Transverse colon (tissue), 4 donors: ENCODE measurements around the gene USP24. TPM values are rescaled to one million over a fixed set of nuclear protein-coding genes. Genes with fewer than 3 reads are reported as not detected.

Experiments used
- DNase-seq: peaks from one replicate; pipeline ENCODE4 v3.0.0-alpha.2; 2019
- H3K27ac ChIP-seq, 4 donors: fragments of 200-600 bp; sonication (generic); 2 replicates each; pipeline ENCODE4 v1.5.1; 2016 to 2018; ENCODE audit warnings: inconsistent platforms in 4 of 4
- H3K27me3 ChIP-seq: fragments of 200-600 bp; sonication (generic); 2 replicates; pipeline ENCODE4 v1.5.1; 2017; ENCODE audit warnings: inconsistent platforms
- H3K36me3 ChIP-seq, 4 donors: fragments of 200-600 bp; sonication (generic); 2 replicates each; pipeline ENCODE4 v1.5.1; 2017 to 2019; ENCODE audit warnings: inconsistent platforms in 4 of 4
- H3K4me1 ChIP-seq, 4 donors: fragments of 200-600 bp; sonication (generic); 2 replicates each; pipeline ENCODE4 v1.5.1; 2017 to 2020; ENCODE audit warnings: inconsistent platforms in 4 of 4
- H3K4me3 ChIP-seq, 4 donors: fragments of 200-600 bp; sonication (generic); 1 replicate in 1 of 4; 2 replicates in 3 of 4; pipeline versions ENCODE4 v1.5.1 to v1.6.1; 2017 to 2019; ENCODE audit warnings: inconsistent platforms in 4 of 4
- H3K9me3 ChIP-seq, 2 donors: fragments of 200-600 bp; sonication (generic); 2 replicates each; pipeline ENCODE4 v1.5.1; 2017 to 2019; ENCODE audit warnings: inconsistent platforms in 2 of 2
- EP300 ChIP-seq: sonication (generic); formaldehyde crosslinking; IDR thresholded peaks from one replicate; pipeline ENCODE4 v1.6.1; 2017; ENCODE audit warnings: antibody characterized with exemption, low read depth
- POLR2A ChIP-seq: fragments of 450-650 bp; IDR thresholded peaks from one replicate; pipeline ENCODE4 v1.6.1; 2016; ENCODE audit warnings: antibody characterized with exemption, mild to moderate bottlenecking, moderate library complexity
- POLR2AphosphoS5 ChIP-seq, 3 donors: sonication (generic); formaldehyde crosslinking; IDR thresholded peaks; one replicate each; pipeline ENCODE4 v1.6.1; 2016; ENCODE audit warnings: antibody characterized with exemption in 3 of 3
- WGBS, 2 donors: methylation state at CpG; one replicate each; pipeline ENCODE4 v1.1.5; 2018; ENCODE audit warnings: low coverage in 1 of 2; 5-methylcytosine and 5-hydroxymethylcytosine counted together
- in situ Hi-C, 4 donors: fragments of 200-750 bp; cut with MboI; loops; one replicate each; pipeline versions ENCODE4 v1.15.0 to v1.15.1; 2017; ENCODE audit warnings: low sequenced_read_pairs in 3 of 4, low pct_ligation_motif_present in 1 of 4, low pct_unique_long_range_greater_than_20kb in 1 of 4
- intact Hi-C: fragments of 100-400 bp; cut with DNase I; formaldehyde crosslinking; loops from one replicate; pipeline ENCODE4 v1.15.1; 2023; ENCODE audit warnings: low total_unique reads
- total RNA-seq, 4 donors: library from RNA; depleted of rRNA; stranded (reverse); fragments of >200 nt; gene quantifications; one replicate each; pipeline ENCODE4 v1.1.0, GENCODE V29; 2016
- TF ChIP-seq, protein P1 (sequence below), 5 experiments: fragments of 200-600 bp in 3 of 5; fragments of 450-650 bp in 2 of 5; sonication (generic) in 3 of 5; IDR thresholded peaks; 1 replicate in 2 of 5; 2 replicates in 3 of 5; pipeline ENCODE4 v1.5.1; 2016 to 2017; ENCODE audit warnings: antibody characterized with exemption in 5 of 5, inconsistent platforms in 3 of 5, mild to moderate bottlenecking in 2 of 5, moderate library complexity in 1 of 5

USP24 gene
- total RNA-seq, 4 donors from 2014 or later, result 30.7 to 79.4 (median 48.9) TPM

DNA sequence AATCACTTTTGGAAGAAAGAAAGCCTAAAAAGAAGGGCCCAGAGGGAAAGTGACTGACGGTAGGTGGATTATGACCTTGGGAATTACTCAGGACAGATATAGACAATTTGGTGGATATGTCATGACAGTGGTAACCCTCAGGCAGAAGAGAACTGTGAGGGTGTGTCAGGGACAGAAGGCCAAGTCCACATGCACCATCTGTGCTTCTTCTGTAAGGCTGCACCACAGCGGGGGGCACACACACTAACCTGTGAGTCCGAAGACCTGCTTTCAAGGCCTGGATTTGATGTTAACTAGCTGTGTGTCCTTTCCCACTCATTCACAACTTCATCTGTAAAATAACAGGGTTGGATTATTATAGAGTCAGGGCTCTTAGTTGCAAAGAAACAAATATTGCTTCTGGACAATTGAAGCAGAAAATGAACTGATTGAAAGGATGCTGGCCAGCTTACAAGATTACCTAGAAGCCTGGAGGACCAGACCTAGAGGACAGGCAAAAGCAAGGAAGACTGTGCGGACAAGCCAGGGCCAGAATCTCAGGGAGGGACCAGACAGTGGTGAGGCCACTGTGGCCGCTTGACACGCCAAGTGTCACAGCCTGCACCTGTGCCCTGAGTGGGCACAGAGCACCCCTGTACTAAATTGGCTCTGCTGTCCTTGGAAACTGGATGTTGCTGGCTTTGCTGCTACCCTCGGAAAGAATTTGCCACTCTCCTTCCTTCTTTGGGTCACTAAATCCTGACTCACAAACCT is 34.7 kb upstream of the USP24 start:
- intact Hi-C loops, result no loop called here
- DNase-seq, result no peak
- H3K4me1 ChIP-seq, result no peaks in the 10 kb centered on the region
- 80 to 88% methylated on average over 2 to 7 of the region's 7 CpGs for WGBS, 2 donors
- H3K9me3 ChIP-seq, result no peaks in the 10 kb centered on the region
- no peaks in the 10 kb centered on the region for H3K27me3 ChIP-seq
- H3K36me3 ChIP-seq, result no peaks in the 10 kb centered on the region
- H3K4me3 ChIP-seq, result no peak overlapping the region
- TF ChIP-seq POLR2AphosphoS5 (IDR thresholded peaks at IDR 0.05), result no peak
- no peak for TF ChIP-seq EP300
- TF ChIP-seq POLR2A, result no peak
- TF ChIP-seq, protein P1, sequence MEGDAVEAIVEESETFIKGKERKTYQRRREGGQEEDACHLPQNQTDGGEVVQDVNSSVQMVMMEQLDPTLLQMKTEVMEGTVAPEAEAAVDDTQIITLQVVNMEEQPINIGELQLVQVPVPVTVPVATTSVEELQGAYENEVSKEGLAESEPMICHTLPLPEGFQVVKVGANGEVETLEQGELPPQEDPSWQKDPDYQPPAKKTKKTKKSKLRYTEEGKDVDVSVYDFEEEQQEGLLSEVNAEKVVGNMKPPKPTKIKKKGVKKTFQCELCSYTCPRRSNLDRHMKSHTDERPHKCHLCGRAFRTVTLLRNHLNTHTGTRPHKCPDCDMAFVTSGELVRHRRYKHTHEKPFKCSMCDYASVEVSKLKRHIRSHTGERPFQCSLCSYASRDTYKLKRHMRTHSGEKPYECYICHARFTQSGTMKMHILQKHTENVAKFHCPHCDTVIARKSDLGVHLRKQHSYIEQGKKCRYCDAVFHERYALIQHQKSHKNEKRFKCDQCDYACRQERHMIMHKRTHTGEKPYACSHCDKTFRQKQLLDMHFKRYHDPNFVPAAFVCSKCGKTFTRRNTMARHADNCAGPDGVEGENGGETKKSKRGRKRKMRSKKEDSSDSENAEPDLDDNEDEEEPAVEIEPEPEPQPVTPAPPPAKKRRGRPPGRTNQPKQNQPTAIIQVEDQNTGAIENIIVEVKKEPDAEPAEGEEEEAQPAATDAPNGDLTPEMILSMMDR (IDR thresholded peaks at IDR 0.05), result no peak
- in situ Hi-C loops, result no loop called here
- H3K27ac ChIP-seq, result no peak overlapping the region

DNA sequence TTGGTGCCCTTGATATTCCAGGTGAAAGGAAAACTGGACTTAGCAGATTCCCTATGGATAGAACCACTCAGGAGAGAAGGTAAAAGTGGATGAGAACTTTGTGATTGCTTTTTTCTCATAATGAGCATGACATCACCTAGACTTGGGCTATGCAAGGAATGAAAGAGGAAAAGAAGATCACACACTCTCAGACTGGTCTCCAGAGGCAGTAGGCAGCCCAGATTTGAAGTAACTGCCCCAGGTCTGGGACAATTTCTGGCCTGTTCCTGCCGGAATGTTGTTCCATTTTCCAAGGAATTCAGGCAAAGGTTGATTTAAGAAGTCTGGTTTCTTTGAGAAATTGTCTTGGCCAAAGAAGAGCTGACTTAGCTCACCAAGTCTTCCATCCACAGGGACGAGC is 31.7 kb upstream of the USP24 start:
- WGBS, 2 donors, result 83 to 98% methylated on average over 1 to 2 of the region's 2 CpGs
- Histone ChIP-seq H3K27ac (no peak overlapping the region), H3K9me3 (no peaks in the 10 kb centered on the region), H3K27me3 (no peaks in the 10 kb centered on the region), H3K4me3 (no peak overlapping the region), H3K36me3 (no peaks in the 10 kb centered on the region), H3K4me1 (no peaks in the 10 kb centered on the region)
- intact Hi-C loops (no loop called here), in situ Hi-C loops (no loop called here)
- DNase-seq, result no peak
- TF ChIP-seq POLR2AphosphoS5 (IDR thresholded peaks at IDR 0.05) (no peak), EP300 (no peak)
- TF ChIP-seq, protein P1 (IDR thresholded peaks at IDR 0.05), result no peak

DNA sequence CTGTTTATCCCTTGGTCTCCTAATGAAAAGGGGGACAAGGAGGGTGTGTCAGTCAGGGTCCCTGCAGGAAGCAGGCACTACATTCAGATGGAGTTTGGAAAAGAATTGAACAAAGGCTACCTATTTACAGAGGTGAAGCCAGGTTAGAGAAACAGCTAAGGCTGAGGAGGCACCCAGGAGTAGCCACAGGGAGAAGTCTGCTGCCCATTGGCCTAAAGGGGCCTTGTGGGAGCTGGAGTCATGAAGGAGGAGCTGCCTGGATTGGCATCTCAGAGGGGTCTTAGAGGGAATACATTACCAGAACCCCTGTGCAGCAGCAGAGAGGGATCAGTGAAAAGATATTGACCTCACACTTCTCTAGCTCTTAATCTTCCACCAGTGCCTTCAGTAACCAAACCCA is 31.2 kb upstream of the USP24 start:
- Histone ChIP-seq H3K36me3 (no peaks in the 10 kb centered on the region), H3K27ac (no peak overlapping the region), H3K9me3 (no peaks in the 10 kb centered on the region), H3K4me1 (no peaks in the 10 kb centered on the region), H3K27me3 (no peaks in the 10 kb centered on the region), H3K4me3 (no peak overlapping the region)
- in situ Hi-C loops, result no loop called here
- intact Hi-C loops, result no loop called here
- no peak for DNase-seq
- TF ChIP-seq, protein P1 (IDR thresholded peaks at IDR 0.05), result no peak
- TF ChIP-seq POLR2A (no peak), POLR2AphosphoS5 (IDR thresholded peaks at IDR 0.05) (no peak), EP300 (no peak)

DNA sequence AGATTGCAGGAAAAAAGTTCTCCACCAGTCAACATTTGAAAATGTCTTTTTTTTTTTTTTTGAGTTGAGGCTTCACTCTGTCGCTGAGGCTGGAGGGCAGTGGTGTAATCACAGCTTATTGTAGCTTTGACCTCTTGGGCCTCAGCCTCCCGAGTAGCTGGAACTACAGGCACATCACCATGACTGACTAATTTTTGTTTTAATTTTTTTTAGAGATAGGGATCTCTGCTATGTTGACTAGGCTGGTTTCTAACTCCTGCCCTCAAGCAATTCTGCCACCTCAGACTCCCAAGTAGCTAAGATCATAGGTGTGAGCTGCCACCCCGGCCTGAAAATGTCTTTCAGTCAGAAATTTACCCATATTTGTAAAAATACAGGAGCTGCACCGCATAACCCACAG is 30.6 kb upstream of the USP24 start:
- WGBS, 2 donors, result 76 to 84% methylated on average over 3 to 4 of the region's 4 CpGs
- DNase-seq, result no peak
- TF ChIP-seq POLR2AphosphoS5 (IDR thresholded peaks at IDR 0.05), result no peak
- TF ChIP-seq POLR2A, result no peak
- TF ChIP-seq, protein P1 (IDR thresholded peaks at IDR 0.05), result no peak
- TF ChIP-seq EP300, result no peak
- intact Hi-C loops (no loop called here), in situ Hi-C loops (no loop called here)
- Histone ChIP-seq H3K27me3 (no peaks in the 10 kb centered on the region), H3K36me3 (no peaks in the 10 kb centered on the region), H3K4me3 (no peak overlapping the region), H3K27ac (no peak overlapping the region), H3K9me3 (no peaks in the 10 kb centered on the region), H3K4me1 (no peaks in the 10 kb centered on the region)
